GM19395 (cell line): ENCODE data around the gene FAAP100.

Source experiments
- ATAC-seq: cut with Tn5 transposase; IDR thresholded peaks from one replicate; pipeline ENCODE4 v1.9.1; 2021; ENCODE audit warnings: mild to moderate bottlenecking, moderate library complexity; ENCODE audit not compliant: unreplicated experiment

Gene FAAP100

GRCh38 chr17:81556863-81557262, 4.7 kb upstream of the FAAP100 start:
- no peak for ATAC-seq

DNA sequence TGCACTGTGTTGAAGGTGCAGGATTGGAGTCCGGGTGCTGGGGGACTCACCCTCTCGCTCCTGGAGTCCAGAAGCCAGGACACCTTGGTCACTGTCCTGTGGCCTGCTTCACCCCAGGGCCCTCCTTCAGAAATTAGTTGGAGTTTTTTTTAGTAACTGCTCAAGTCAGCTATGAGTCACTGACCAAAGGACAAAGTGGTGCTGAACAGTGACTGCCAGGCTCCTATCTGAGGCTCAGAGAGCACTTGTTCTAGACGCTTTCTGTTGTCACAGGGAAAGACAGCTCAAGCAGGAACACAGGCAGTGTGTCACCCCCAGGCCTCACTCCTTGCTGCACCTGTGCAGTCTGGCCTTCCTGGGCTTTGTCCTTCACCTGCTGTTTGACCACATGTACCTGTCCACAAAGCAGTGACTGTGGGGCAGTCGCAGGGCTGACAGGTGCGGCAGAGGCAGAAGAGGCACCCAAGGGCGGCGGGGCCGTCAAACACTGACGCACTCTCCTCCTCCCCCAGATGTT, 4.1 kb upstream of the FAAP100 start:
- no peak for ATAC-seq

GRCh38 chr17:81553616-81554181, 1.5 kb upstream of the FAAP100 start:
- ATAC-seq, result no peak

DNA sequence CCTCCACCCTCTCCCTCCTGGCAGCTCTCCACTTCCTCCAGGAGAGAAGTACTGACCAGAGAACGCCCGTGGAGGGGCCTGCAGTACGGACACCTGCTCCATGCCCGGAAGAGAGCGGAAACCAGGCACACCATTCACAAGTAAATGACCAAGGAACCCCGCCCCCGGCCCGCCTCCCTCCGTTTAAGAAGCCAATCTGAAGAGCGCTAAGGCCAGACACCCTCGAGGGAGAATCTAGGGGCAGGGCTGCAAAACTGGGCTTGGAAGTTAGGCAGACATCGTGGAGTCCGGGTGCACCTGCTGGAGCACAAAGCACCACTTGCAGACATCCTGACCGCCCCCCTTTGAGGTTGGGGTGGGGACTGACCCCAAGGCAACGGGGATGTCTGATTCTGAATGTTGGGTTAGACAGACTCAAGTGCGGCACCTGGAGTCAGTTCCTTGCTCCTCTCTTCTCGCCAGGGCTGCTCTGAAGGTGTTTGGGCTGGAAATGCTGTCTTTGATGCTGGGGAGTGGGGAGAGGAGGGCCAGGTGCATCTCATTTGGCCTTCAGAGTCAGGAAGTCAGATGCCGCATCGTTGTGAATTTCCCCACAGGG, 964 bp upstream of the FAAP100 start:
- ATAC-seq, result peak; percentile 51

DNA sequence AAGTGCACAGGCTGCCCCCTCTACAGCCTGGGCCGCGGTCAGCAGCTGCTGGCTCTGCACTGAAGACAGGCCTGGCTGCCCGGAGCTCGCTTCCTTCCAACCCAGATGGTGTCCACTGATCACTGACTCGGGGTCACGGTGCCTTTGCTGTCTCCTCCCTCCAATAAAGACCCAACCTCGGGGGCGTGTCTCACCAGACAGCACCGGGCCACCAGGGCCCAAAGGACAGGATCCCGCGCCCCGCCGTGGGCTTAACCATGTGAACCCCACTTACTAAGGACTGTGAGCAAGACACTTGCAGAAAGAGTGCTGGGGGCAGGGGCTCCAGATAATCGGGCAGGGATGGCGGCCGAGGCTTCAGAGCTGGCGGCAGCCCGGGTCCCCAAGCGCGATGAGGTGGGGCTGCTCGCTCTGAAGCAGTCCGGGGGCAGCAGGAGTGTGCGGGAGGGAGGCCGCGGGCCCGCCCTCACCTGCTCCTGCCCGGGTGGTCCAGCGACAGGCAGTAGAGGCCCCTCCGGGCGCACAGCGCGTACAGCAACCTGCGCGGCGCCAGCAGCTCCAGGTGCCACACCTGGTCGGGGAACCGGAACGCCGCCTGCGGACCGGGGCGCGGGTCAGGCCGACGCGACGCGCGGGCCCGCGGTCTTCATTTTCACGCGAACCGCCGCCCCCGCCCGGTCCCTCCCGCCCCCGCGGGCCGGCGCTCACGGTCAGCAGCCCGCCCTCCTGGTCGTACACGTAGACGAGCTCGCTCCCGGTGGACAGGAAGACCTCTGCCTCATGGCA, 502 bp downstream of the FAAP100 start:
- peak; percentile 19 for ATAC-seq

GRCh38 chr17:81550830-81551457, 1.2 kb downstream of the FAAP100 start:
- ATAC-seq, result no peak

DNA sequence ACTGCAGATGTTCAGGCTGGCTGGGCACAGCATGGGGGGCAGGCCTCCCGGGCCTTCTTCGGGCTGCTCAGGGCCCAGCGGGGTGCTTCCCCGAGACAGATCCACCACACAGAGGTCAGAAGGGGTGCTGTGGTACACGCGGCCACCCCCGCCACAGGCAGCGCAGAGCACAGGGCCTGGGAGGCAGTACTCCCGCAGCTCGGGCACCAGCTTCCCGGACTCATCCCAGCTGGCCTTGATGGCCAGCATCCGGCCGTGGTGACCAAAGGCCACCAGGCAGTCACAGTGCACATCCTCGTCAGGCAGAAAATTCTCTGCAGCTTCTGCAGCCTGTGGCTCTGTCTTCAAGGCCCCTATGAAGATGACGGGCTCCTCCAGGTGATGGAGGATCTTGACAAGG, 1.9 kb downstream of the FAAP100 start:
- no peak for ATAC-seq

DNA sequence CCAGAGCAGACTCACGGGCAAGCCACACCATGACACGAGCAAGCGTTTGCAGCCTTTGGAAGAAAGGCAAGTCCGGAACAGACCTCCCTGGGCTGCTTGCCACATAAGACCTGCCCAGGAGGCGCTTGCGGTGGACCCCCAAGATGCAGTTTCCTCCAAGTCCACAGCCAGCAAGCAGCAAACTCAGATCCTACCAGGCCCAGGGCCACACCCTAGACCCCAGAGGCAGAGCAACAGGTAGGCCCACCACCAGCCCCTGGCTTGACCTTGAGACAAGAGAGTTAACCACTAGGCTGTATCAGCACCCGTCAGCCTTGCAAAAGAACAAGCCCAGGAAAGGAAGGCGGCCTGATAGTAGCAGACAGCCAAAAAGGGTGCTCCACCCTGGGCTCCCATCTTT, 2.3 kb downstream of the FAAP100 start:
- no peak for ATAC-seq

- no peak for ATAC-seq
Observed at GRCh38 chr17:81549031-81549557, 3.1 kb downstream of the FAAP100 start.

- no peak for ATAC-seq
Observed at GRCh38 chr17:81547614-81547982, 4.6 kb downstream of the FAAP100 start.

DNA sequence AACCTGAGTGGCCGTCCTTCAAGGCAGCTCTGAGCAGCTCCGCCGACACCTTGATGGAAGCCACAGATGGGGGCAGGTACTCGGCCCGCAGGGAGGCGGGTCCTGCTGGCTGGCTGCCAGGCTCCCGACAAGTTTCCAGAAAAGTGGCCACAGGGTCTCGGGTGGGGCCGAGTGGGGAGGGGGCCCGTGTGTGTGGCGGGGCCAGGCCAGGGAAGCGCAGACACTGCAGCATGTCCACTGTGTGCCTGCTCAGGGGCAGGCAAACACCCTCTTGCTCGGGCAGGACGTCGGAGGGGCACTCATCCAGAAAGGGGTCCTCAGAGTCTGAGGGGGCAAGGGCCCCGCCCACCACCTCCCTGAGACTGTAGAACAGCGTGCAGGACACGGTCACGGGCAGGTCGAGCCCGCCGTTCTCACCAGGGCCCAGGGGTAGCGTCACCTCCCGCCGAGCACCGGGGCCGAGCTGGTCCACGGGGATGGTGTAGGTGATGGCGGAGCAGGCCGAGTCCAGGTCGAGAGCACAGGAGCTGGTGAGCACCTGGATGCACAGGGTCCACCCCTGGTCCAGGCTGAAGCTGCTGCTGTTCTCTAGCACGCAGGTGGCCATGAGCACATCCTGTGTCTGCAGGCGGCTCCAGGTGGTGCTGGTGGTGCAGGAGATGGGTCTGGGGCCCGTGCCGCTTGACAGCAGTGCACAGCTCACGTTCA, 5.1 kb downstream of the FAAP100 start:
- ATAC-seq, result no peak

- no peak for ATAC-seq
Observed at GRCh38 chr17:81545160-81545949, 6.8 kb downstream of the FAAP100 start.

- no peak for ATAC-seq
Observed at GRCh38 chr17:81544281-81544974, 7.7 kb downstream of the FAAP100 start.

DNA sequence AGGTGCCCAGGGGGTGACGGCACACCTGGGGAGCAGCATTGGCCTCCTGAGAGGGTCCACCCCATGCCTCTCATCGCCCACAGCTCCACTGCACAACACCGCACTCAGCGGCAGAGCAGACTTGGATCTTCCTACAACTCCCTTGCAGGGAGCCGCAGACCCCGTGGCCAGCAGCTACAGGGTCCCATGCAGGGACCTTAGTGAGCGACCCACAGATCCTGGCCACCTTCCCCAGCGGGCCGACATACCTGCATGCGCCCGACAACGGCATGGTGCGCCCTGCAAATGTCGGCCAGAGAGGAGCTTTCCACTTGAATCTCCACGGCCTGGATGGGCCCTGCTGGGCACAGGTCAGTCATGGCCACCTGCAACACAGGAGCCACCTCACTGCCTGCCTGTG, 8.4 kb downstream of the FAAP100 start:
- ATAC-seq, result no peak

DNA sequence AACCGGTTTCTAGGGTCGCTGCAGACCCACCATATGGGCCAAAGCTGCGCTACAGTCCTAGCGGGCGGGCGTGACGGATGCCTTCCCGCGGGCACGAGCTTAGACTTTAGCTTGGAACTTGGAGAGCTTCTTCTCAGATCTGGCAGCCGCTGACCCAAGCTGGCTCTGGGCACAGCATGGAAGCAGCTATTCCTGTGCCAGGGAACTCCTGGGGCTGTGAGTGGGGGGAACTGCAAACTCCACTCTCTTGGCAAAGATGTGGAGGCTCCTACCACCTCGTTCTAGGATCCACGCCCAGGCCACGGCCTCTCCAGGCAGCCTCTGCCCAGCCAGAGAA, 8.8 kb downstream of the FAAP100 start:
- ATAC-seq, result no peak

- no peak for ATAC-seq
Observed at GRCh38 chr17:81542431-81543338, 9.5 kb downstream of the FAAP100 start.

GRCh38 chr17:81541123-81541522, 11.0 kb downstream of the FAAP100 start:
- ATAC-seq, result no peak

DNA sequence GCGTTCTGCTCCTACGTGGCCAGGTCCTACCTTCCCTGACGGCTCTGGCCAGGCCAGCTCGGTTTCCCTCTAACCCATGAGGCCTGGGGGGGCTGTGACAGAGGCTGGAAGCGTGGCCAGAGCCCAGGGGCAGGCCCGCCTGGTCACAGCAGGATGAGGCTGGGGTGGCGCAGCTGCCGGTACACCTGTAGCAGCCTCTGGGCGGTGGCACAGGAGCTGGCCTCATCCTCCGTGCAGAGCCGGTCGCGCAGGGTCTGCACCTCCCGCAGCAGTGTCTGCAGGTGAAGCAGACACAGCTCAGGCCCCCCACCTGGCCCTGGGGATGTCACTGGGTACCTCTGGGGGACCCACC, 11.5 kb downstream of the FAAP100 start:
- no peak for ATAC-seq
